Smooth muscle cell (in vitro differentiated cells): Measurements from ENCODE around the gene FXYD5. TPM values are rescaled to one million over a fixed set of nuclear protein-coding genes. Genes with fewer than 3 reads are reported as not detected.

ENCODE experiments used
- DNase-seq: peaks from one replicate; lab custom pipeline; 2025; ENCODE audit not compliant: unreplicated experiment; lab: John Stamatoyannopoulos, UW
- H2AFZ ChIP-seq: fragments of 200-600 bp; sonication (generic); 2 replicates; pipeline ENCODE4 v1.6.0; 2016; ENCODE audit warnings: antibody characterized with exemption, low read depth, mild to moderate bottlenecking
- H3F3A ChIP-seq: fragments of 200-600 bp; sonication (generic); 2 replicates; pipeline ENCODE4 v1.6.0; 2017; ENCODE audit warnings: antibody characterized with exemption, low read depth
- H3K27ac ChIP-seq: fragments of 200-600 bp; sonication (generic); 2 replicates; pipeline ENCODE4 v1.5.1; 2016; ENCODE audit warnings: low read depth, mild to moderate bottlenecking
- H3K27me3 ChIP-seq: fragments of 200-600 bp; sonication (generic); 2 replicates; pipeline ENCODE4 v1.6.1; 2016; ENCODE audit warnings: low read depth, mild to moderate bottlenecking
- H3K36me3 ChIP-seq: fragments of 200-600 bp; sonication (generic); 2 replicates; pipeline ENCODE4 v1.5.1; 2016; ENCODE audit warnings: low read depth
- H3K4me1 ChIP-seq: fragments of 200-600 bp; sonication (generic); 2 replicates; pipeline ENCODE4 v1.5.1; 2016; ENCODE audit warnings: low read depth
- H3K4me2 ChIP-seq: fragments of 200-600 bp; sonication (generic); 2 replicates; pipeline ENCODE4 v1.6.0; 2016; ENCODE audit warnings: mild to moderate bottlenecking
- H3K4me3 ChIP-seq: fragments of 200-600 bp; sonication (generic); 2 replicates; pipeline ENCODE4 v1.5.1; 2016; ENCODE audit warnings: mild to moderate bottlenecking
- H3K79me2 ChIP-seq: fragments of 200-600 bp; sonication (generic); 2 replicates; pipeline ENCODE4 v1.6.0; 2016; ENCODE audit warnings: low read depth, mild to moderate bottlenecking
- H3K9ac ChIP-seq: fragments of 200-600 bp; sonication (generic); 2 replicates; pipeline ENCODE4 v1.6.0; 2016; ENCODE audit warnings: low read depth
- H3K9me3 ChIP-seq: fragments of 200-600 bp; sonication (generic); replicated peaks from 2 replicates; pipeline ENCODE4 v1.5.1; 2016; ENCODE audit warnings: low read depth
- H4K20me1 ChIP-seq: fragments of 200-600 bp; sonication (generic); 2 replicates; pipeline ENCODE4 v1.6.0; 2016; ENCODE audit warnings: low read depth
- CTCF ChIP-seq: fragments of 200-600 bp; sonication (generic); IDR thresholded peaks from 2 replicates; pipeline ENCODE4 v1.5.1; 2017; ENCODE audit warnings: borderline replicate concordance, mild to moderate bottlenecking, antibody characterized with exemption; ENCODE audit not compliant: insufficient read depth, poor library complexity, severe bottlenecking
- WGBS: methylation state at CpG from one replicate; pipeline ENCODE4 v1.1.7; 2016; ENCODE audit warnings: low lambda C conversion rate; 5-methylcytosine and 5-hydroxymethylcytosine counted together
- polyA plus RNA-seq: library from polyadenylated mRNA; unstranded; fragments of >200 nt; fragmentation: Nextera tagmentation; extraction: Ambion mirVana; gene quantifications from 2 replicates; pipeline ENCODE4 v1.2.1, GENCODE V29; 2016
- total RNA-seq: library from RNA; depleted of rRNA; stranded (reverse); fragments of >200 nt; gene quantifications from 2 replicates; pipeline ENCODE4 v1.2.3, GENCODE V29; 2014

Gene FXYD5
- total and polyA plus RNA-seq, 2 experiments from 2014 or later: 133 to 205 TPM

GRCh38 chr19:35209646-35210045 lies 55.1 kb downstream of the FXYD5 start:
- TF ChIP-seq CTCF: no peak
- 84% methylated on average over 4 of the region's 4 CpGs for WGBS
- Histone ChIP-seq H3K4me1 (no peaks in the 10 kb centered on the region), H3K27ac (no peak overlapping the region), H4K20me1 (no peaks in the 10 kb centered on the region), H3K36me3 (no peaks in the 10 kb centered on the region), H3K27me3 (no peaks in the 10 kb centered on the region), H3K4me3 (no peak overlapping the region), H3K4me2 (no peak overlapping the region), H2AFZ (no peak overlapping the region), H3K9me3 (no peaks in the 10 kb centered on the region), H3K9ac (no peak overlapping the region), H3K79me2 (no peaks in the 10 kb centered on the region), H3F3A (no peaks in the 10 kb centered on the region)
- DNase-seq: no peak

- WGBS: 93% methylated on average over 7 of the region's 7 CpGs
- H3F3A ChIP-seq: no peaks in the 10 kb centered on the region
- H3K4me2 ChIP-seq: no peak overlapping the region
- H4K20me1 ChIP-seq: no peaks in the 10 kb centered on the region
- no peak overlapping the region for H2AFZ ChIP-seq
- H3K9ac ChIP-seq: no peak overlapping the region
- DNase-seq: no peak
- no peaks in the 10 kb centered on the region for H3K36me3 ChIP-seq
- H3K4me3 ChIP-seq: no peak overlapping the region
- no peaks in the 10 kb centered on the region for H3K27me3 ChIP-seq
- H3K4me1 ChIP-seq: no peaks in the 10 kb centered on the region
- no peaks in the 10 kb centered on the region for H3K79me2 ChIP-seq
- no peak for TF ChIP-seq CTCF
- H3K27ac ChIP-seq: no peak overlapping the region
- no peaks in the 10 kb centered on the region for H3K9me3 ChIP-seq
Observed at GRCh38 chr19:35211545-35212230, 57.2 kb downstream of the FXYD5 start.

- Histone ChIP-seq H3K4me3 (no peak overlapping the region), H3K79me2 (no peaks in the 10 kb centered on the region), H3K9me3 (no peaks in the 10 kb centered on the region), H3K4me2 (no peak overlapping the region), H3K36me3 (no peaks in the 10 kb centered on the region), H3K9ac (no peak overlapping the region), H3K27me3 (no peaks in the 10 kb centered on the region), H2AFZ (no peak overlapping the region), H3K27ac (no peak overlapping the region), H3K4me1 (no peaks in the 10 kb centered on the region), H4K20me1 (no peaks in the 10 kb centered on the region), H3F3A (no peaks in the 10 kb centered on the region)
- DNase-seq: no peak
- no peak for TF ChIP-seq CTCF
- WGBS: 72% methylated on average over 7 of the region's 7 CpGs
Observed at GRCh38 chr19:35212241-35212640, 57.7 kb downstream of the FXYD5 start.
